Endothelial cell of umbilical vein (primary cell): ENCODE data around the gene KIAA0408. TPM values are rescaled to one million over a fixed set of nuclear protein-coding genes. Genes with fewer than 3 reads are reported as not detected.

Source experiments
- BruUV-seq: library from RNA; stranded (reverse); fragments of 400-500 nt; replicated peaks from 2 replicates; lab custom pipeline; 2021; lab: Mats Ljungman, UMichigan
- CTCF ChIA-PET: fragments of 300-600, 350-600 bp; sonication (Branson Sonifier 250); formaldehyde crosslinking; loops from one replicate; lab custom pipeline; 2021; ENCODE audit warnings: antibody characterized with exemption, inconsistent platforms; lab: Charles Lee
- POLR2A ChIA-PET: fragments of 300-600, 350-600 bp; sonication (Branson Sonifier 250); formaldehyde crosslinking; loops from one replicate; lab custom pipeline; 2021; ENCODE audit warnings: antibody characterized with exemption, inconsistent platforms; lab: Charles Lee
- DNase-seq: peaks from one replicate; pipeline ENCODE4 v3.0.0-alpha.2; 2011; ENCODE audit warnings: low read depth, low spot score
- FAIRE-seq: peaks from 2 replicates; lab custom pipeline; 2011; peaks lifted over from hg19 to GRCh38; lab: Jason Lieb, UNC
- H2AFZ ChIP-seq: 2 replicates; pipeline ENCODE4 v1.6.0; 2012; ENCODE audit warnings: low read depth, low read length, control low read depth, inconsistent platforms
- H3K27ac ChIP-seq: 2 replicates; pipeline ENCODE4 v1.5.1; 2011; ENCODE audit warnings: low read depth, mild to moderate bottlenecking, control low read depth, low read length, moderate library complexity; ENCODE audit not compliant: insufficient read depth
- H3K27me3 ChIP-seq, 2 experiments: 2 replicates each; pipeline versions ENCODE4 v1.6.0 to v1.6.1; 2011; ENCODE audit warnings: low read length in 2 of 2, mixed read lengths in 1 of 2; ENCODE audit not compliant: control insufficient read depth in 2 of 2, insufficient read depth in 2 of 2
- H3K36me3 ChIP-seq, 2 experiments: 2 replicates in 1 of 2; 3 replicates in 1 of 2; pipeline ENCODE4 v1.5.1; 2011; ENCODE audit warnings: low read length in 2 of 2, mild to moderate bottlenecking in 1 of 2, moderate library complexity in 1 of 2; ENCODE audit not compliant: control insufficient read depth in 2 of 2, insufficient read depth in 2 of 2; ENCODE audit errors: extremely low read depth in 1 of 2
- H3K4me1 ChIP-seq: 3 replicates; pipeline ENCODE4 v1.5.1; 2011; ENCODE audit warnings: mild to moderate bottlenecking, low read length; ENCODE audit not compliant: control insufficient read depth, insufficient read depth; ENCODE audit errors: extremely low read depth
- H3K4me2 ChIP-seq: 2 replicates; pipeline ENCODE4 v1.6.1; 2011; ENCODE audit warnings: low read length, control low read depth, mixed read lengths; ENCODE audit not compliant: insufficient read depth
- H3K4me3 ChIP-seq, 3 experiments: fragments of 200-600 bp in 1 of 3; sonication (generic), shearing (Covaris generic) in 1 of 3; replicated peaks in 1 of 3; 2 replicates each; pipeline ENCODE4 v1.5.1; 2011 to 2016; ENCODE audit warnings: control low read depth in 3 of 3, low read length in 3 of 3, mild to moderate bottlenecking in 2 of 3, inconsistent platforms in 1 of 3, low read depth in 1 of 3, moderate library complexity in 1 of 3; ENCODE audit not compliant: insufficient read depth in 1 of 3
- H3K79me2 ChIP-seq: 2 replicates; pipeline ENCODE4 v1.6.0; 2012; ENCODE audit warnings: low read length, inconsistent platforms; ENCODE audit not compliant: control insufficient read depth, insufficient read depth
- H3K9ac ChIP-seq: replicated peaks from 2 replicates; pipeline ENCODE3; 2011; ENCODE audit warnings: low read length, control low read depth; ENCODE audit not compliant: insufficient read depth; ENCODE audit errors: extremely low read depth
- H3K9me1 ChIP-seq: replicated peaks from 3 replicates; pipeline ENCODE4 v1.6.0; 2011; ENCODE audit warnings: mild to moderate bottlenecking, low read length; ENCODE audit not compliant: control insufficient read depth, insufficient read depth; ENCODE audit errors: extremely low read depth
- H3K9me3 ChIP-seq: replicated peaks from 2 replicates; pipeline ENCODE4 v1.5.1; 2012; ENCODE audit warnings: low read length, inconsistent platforms; ENCODE audit not compliant: control insufficient read depth, insufficient read depth
- H4K20me1 ChIP-seq: replicated peaks from 2 replicates; pipeline ENCODE3; 2011; ENCODE audit warnings: mild to moderate bottlenecking, low read length; ENCODE audit not compliant: control insufficient read depth, insufficient read depth; ENCODE audit errors: extremely low read depth
- CTCF ChIP-seq, 2 donors: IDR thresholded peaks; 1 replicate in 1 of 2; 2 replicates in 1 of 2; pipeline ENCODE4 v1.5.1; 2011; ENCODE audit warnings: low read length in 2 of 2, mild to moderate bottlenecking in 2 of 2, moderate library complexity in 2 of 2, control low read depth in 1 of 2, inconsistent platforms in 1 of 2, low read depth in 1 of 2; ENCODE audit not compliant: insufficient read depth in 1 of 2; ENCODE audit errors: extremely low read depth in 1 of 2
- EZH2 ChIP-seq: IDR thresholded peaks from 2 replicates; pipeline ENCODE4 v1.6.1; 2012; ENCODE audit warnings: borderline replicate concordance, low read depth, mild to moderate bottlenecking, moderate library complexity, low read length, inconsistent platforms; ENCODE audit not compliant: severe bottlenecking
- FOS ChIP-seq: IDR thresholded peaks from 2 replicates; pipeline ENCODE4 v1.6.1; 2011; ENCODE audit warnings: mild to moderate bottlenecking, low read length, moderate library complexity, borderline replicate concordance; ENCODE audit not compliant: insufficient read depth
- GATA2 ChIP-seq: IDR thresholded peaks from 2 replicates; pipeline ENCODE4 v1.7.0; 2011; ENCODE audit warnings: low read depth, mild to moderate bottlenecking, moderate library complexity, mixed read lengths, low read length; ENCODE audit not compliant: insufficient read length, insufficient read depth
- JUN ChIP-seq: IDR thresholded peaks from 2 replicates; pipeline ENCODE4 v1.6.1; 2011; ENCODE audit warnings: borderline replicate concordance, low read depth; ENCODE audit not compliant: insufficient read length, insufficient read depth
- MAX ChIP-seq: IDR thresholded peaks from 2 replicates; pipeline ENCODE4 v1.6.1; 2011; ENCODE audit not compliant: insufficient read depth, insufficient read length
- MYC ChIP-seq: IDR thresholded peaks from one replicate; pipeline ENCODE4 v1.6.1; 2011; ENCODE audit warnings: mild to moderate bottlenecking, low read depth, low read length
- POLR2A ChIP-seq: IDR thresholded peaks from 2 replicates; pipeline ENCODE4 v1.6.1; 2012; ENCODE audit warnings: low read depth, mild to moderate bottlenecking, control low read depth, low read length
- POLR2AphosphoS5 ChIP-seq: IDR thresholded peaks from 2 replicates; pipeline ENCODE4 v1.6.1; 2012; ENCODE audit warnings: low read depth, mild to moderate bottlenecking, control low read depth, low read length, moderate library complexity; ENCODE audit not compliant: insufficient read depth
- dilution Hi-C: fragments of 300-500 bp; cut with MboI; formaldehyde crosslinking; loops from one replicate; pipeline ENCODE4 v1.15.0; 2019; ENCODE audit warnings: low sequenced_read_pairs; ENCODE audit not compliant: extremely low pct_ligation_motif_present
- intact Hi-C: fragments of 100-400 bp; cut with micrococcal nuclease; formaldehyde crosslinking; loops from one replicate; pipeline ENCODE4 v1.10.0; 2022
- polyA plus RNA-seq, 4 experiments: library from polyadenylated mRNA; depleted of rRNA in 3 of 4; stranded (reverse) in 3 of 4; unstranded in 1 of 4; fragments of >200 nt; gene quantifications; 2 replicates each; pipeline versions ENCODE4 v1.2.1 to v1.2.3, GENCODE V29; 2011 to 2012; ENCODE audit warnings: missing spikeins in 1 of 4
- total RNA-seq: library from RNA; stranded (reverse); gene quantifications from 2 replicates; pipeline ENCODE4 v1.2.3, GENCODE V29; 2021

The KIAA0408 gene
- total and polyA plus RNA-seq, 2 donors (not counting 3 experiments of a cell fraction or from before 2014, with no cell fraction given): not detected

- BruUV-seq: no TSS peak
- Histone ChIP-seq H3K9me3 (no peaks in the 10 kb centered on the region), H3K9ac (no peak overlapping the region), H4K20me1 (no peaks in the 10 kb centered on the region), H2AFZ (no peak overlapping the region), H3K27ac (no peak overlapping the region), H3K36me3 (no peaks in the 10 kb centered on the region), H3K4me2 (no peak overlapping the region), H3K9me1 (no peaks in the 10 kb centered on the region), H3K27me3 (peaks cover 0 to 3% of the 10 kb centered on the region in 2 experiments), H3K4me3 (no peak overlapping the region), H3K4me1 (no peaks in the 10 kb centered on the region), H3K79me2 (no peaks in the 10 kb centered on the region)
- no peak for FAIRE-seq
- no peak for DNase-seq
- dilution Hi-C loops: no loop called here
- intact Hi-C loops: no loop called here
- ChIA-PET CTCF (interaction anchor here (0.7 to 6.8 kb wide), 15 partner anchors 10 to 227 kb away, joined by 3 to 155 read pairs (median 4); partner anchors contain the start of gene ECHDC1), POLR2A (no interaction called here)
- TF ChIP-seq MAX (no peak), POLR2AphosphoS5 (no peak), CTCF (IDR thresholded peaks at IDR 0.05; ENCODE audit: extremely low read depth in 1 of 2, insufficient read depth in 1 of 2, low read depth in 1 of 2, low read length in 2 of 2) (no peak)
Observed at GRCh38 chr6:127463056-127463455, 3.9 kb upstream of the KIAA0408 start.

- ChIA-PET POLR2A (no interaction called here), CTCF (interaction anchor here (0.7 to 6.8 kb wide), 13 partner anchors 10 to 193 kb away, joined by 3 to 155 read pairs (median 4); partner anchors contain the start of gene ECHDC1)
- dilution Hi-C loops (no loop called here), intact Hi-C loops (no loop called here)
- Histone ChIP-seq H3K9ac (no peak overlapping the region), H3K9me1 (no peaks in the 10 kb centered on the region), H2AFZ (no peak overlapping the region), H3K36me3 (no peaks in the 10 kb centered on the region), H3K4me3 (no peak overlapping the region), H3K4me1 (no peaks in the 10 kb centered on the region), H3K79me2 (no peaks in the 10 kb centered on the region), H4K20me1 (no peaks in the 10 kb centered on the region), H3K4me2 (no peak overlapping the region), H3K27me3 (peaks cover 0 to 5% of the 10 kb centered on the region in 2 experiments), H3K9me3 (no peaks in the 10 kb centered on the region), H3K27ac (no peak overlapping the region)
- no peak for FAIRE-seq
- TF ChIP-seq POLR2A (no peak), CTCF (IDR thresholded peaks at IDR 0.05; ENCODE audit: extremely low read depth in 1 of 2, insufficient read depth in 1 of 2, low read depth in 1 of 2, low read length in 2 of 2) (no peak), GATA2 (no peak), MYC (no peak), FOS (no peak), JUN (no peak), EZH2 (no peak), POLR2AphosphoS5 (no peak)
- no peak for DNase-seq
- no TSS peak for BruUV-seq
Observed at GRCh38 chr6:127462376-127462775, 3.2 kb upstream of the KIAA0408 start.
